Mesothelial cell of epicardium (in vitro differentiated cells): ENCODE measurements around the gene KRTAP12-4. TPM values are rescaled to one million over a fixed set of nuclear protein-coding genes. Genes with fewer than 3 reads are reported as not detected.
A peak's percentile ranks its signal among the peaks of the same experiment; 100 is the strongest.

Experiments
- DNase-seq, 2 experiments: peaks; one replicate each; pipeline ENCODE4 v3.0.0; 2021; ENCODE audit warnings: low spot score in 2 of 2; ENCODE audit not compliant: unreplicated experiment in 2 of 2
- H3K27ac Mint-ChIP-seq: 2 replicates; pipeline ENCODE4 v1.8.0; 2021; ENCODE audit warnings: mixed read lengths
- H3K27me3 Mint-ChIP-seq: 2 replicates; pipeline ENCODE4 v1.8.0; 2021; ENCODE audit warnings: low read depth, mixed read lengths
- H3K36me3 Mint-ChIP-seq: 2 replicates; pipeline ENCODE4 v1.8.0; 2021; ENCODE audit warnings: mixed read lengths
- H3K4me1 Mint-ChIP-seq: 2 replicates; pipeline ENCODE4 v1.8.0; 2021; ENCODE audit warnings: mixed read lengths
- H3K4me3 Mint-ChIP-seq: 2 replicates; pipeline ENCODE4 v1.8.0; 2021; ENCODE audit warnings: mild to moderate bottlenecking, moderate library complexity, mixed read lengths
- H3K9me3 Mint-ChIP-seq: 2 replicates; pipeline ENCODE4 v1.8.0; 2021; ENCODE audit warnings: mixed read lengths
- CTCF ChIP-seq: fragments of 200-600 bp; sonication (generic); IDR thresholded peaks from one replicate; pipeline ENCODE4 v1.5.0; 2021; ENCODE audit warnings: antibody characterized with exemption; ENCODE audit not compliant: unreplicated experiment
- total RNA-seq: library from RNA; stranded (reverse); gene quantifications from 3 replicates; pipeline ENCODE4 v1.2.1, GENCODE V29; 2021

KRTAP12-4 gene
- total RNA-seq, 1 donor from 2014 or later: not detected

GRCh38 chr21:44696572-44696971, 42.1 kb upstream of the KRTAP12-4 start:
- no peak overlapping the region for H3K27ac Mint-ChIP-seq

GRCh38 chr21:44695641-44696040, 41.2 kb upstream of the KRTAP12-4 start:
- Mint-ChIP-seq H3K4me3 (no peak overlapping the region), H3K4me1 (peaks cover 11% of the 10 kb centered on the region), H3K27me3 (peaks cover 59% of the 10 kb centered on the region), H3K9me3 (peaks cover 21% of the 10 kb centered on the region), H3K36me3 (peaks cover 2% of the 10 kb centered on the region), H3K27ac (no peak overlapping the region)
- DNase-seq: peak in 1 of 2 experiments; percentile 16
- no peak for TF ChIP-seq CTCF

More at GRCh38 chr21:44696572-44696971, 42.1 kb upstream of the KRTAP12-4 start:
- DNase-seq: peak in 1 of 2 experiments; percentile 10
- Mint-ChIP-seq H3K4me1 (peaks cover 11% of the 10 kb centered on the region), H3K4me3 (no peak overlapping the region), H3K9me3 (peaks cover 21% of the 10 kb centered on the region), H3K36me3 (peaks cover 2% of the 10 kb centered on the region), H3K27me3 (peaks cover 62% of the 10 kb centered on the region)
- no peak for TF ChIP-seq CTCF

GRCh38 chr21:44695184-44695583, 40.7 kb upstream of the KRTAP12-4 start:
- H3K27ac Mint-ChIP-seq: no peak overlapping the region
- peak in 1 of 2 experiments; percentile 25 for DNase-seq
- peaks cover 2% of the 10 kb centered on the region for H3K36me3 Mint-ChIP-seq
- peaks cover 60% of the 10 kb centered on the region for H3K27me3 Mint-ChIP-seq
- no peak for TF ChIP-seq CTCF
- H3K4me3 Mint-ChIP-seq: no peak overlapping the region
- H3K9me3 Mint-ChIP-seq: peaks cover 21% of the 10 kb centered on the region
- H3K4me1 Mint-ChIP-seq: peaks cover 11% of the 10 kb centered on the region

- Mint-ChIP-seq H3K27ac (no peak overlapping the region), H3K9me3 (peaks cover 21% of the 10 kb centered on the region), H3K27me3 (peaks cover 60% of the 10 kb centered on the region), H3K36me3 (peaks cover 2% of the 10 kb centered on the region), H3K4me3 (no peak overlapping the region), H3K4me1 (peaks cover 11% of the 10 kb centered on the region)
- no peak for TF ChIP-seq CTCF
- DNase-seq: peak in 1 of 2 experiments; percentile 19
These were observed 40.3 kb upstream of the KRTAP12-4 start for GRCh38 chr21:44694776-44695175.

- TF ChIP-seq CTCF: no peak
- peaks cover 50% of the 10 kb centered on the region for H3K27me3 Mint-ChIP-seq
- H3K9me3 Mint-ChIP-seq: peaks cover 21% of the 10 kb centered on the region
- peaks cover 8% of the 10 kb centered on the region for H3K4me1 Mint-ChIP-seq
- peaks cover 2% of the 10 kb centered on the region for H3K36me3 Mint-ChIP-seq
- DNase-seq: no peak
- no peak overlapping the region for H3K4me3 Mint-ChIP-seq
- no peak overlapping the region for H3K27ac Mint-ChIP-seq
These were observed 38.5 kb upstream of the KRTAP12-4 start for GRCh38 chr21:44692798-44693512.
